Activated CD4-positive, alpha-beta T cell treated with anti-CD3 and anti-CD28 coated beads, Interleukin-2, amount 50 U/mL, for 4 hours (primary cell): ENCODE measurements around the gene TAF11L8.
"Not testable (repeated sequence)": the region's sequence is repeated elsewhere in the genome, so short reads cannot be mapped to it uniquely, and the experiment has no call there.

ENCODE experiments used
- DNase-seq, 2 experiments: peaks; one replicate each; pipeline ENCODE4 v3.0.0-alpha.2; 2020

TAF11L8 gene

DNA sequence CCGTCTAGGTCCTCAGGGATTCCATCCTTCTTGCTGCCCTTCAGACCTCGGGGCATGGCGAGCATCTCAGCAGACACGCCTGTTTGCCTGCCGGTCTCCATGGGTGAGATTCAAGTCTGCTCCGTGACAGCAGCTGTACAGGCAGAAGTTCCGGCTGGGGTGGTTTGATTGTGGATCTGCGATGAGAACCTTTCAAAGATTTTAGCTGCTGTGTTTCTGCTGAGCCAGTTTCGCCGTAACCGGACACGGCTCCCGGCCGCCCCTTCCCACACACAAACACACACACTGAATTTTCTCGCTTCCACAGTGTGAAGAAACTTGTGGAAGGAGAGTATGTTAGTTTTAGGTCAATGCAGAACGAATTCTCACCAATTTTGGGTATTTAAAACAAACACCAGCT, at the start of gene TAF11L8:
TSS of gene TAF11L8 (minus strand) at position 101 of the 400 bp plus-strand sequence.
- not testable (repeated sequence) for DNase-seq

DNA sequence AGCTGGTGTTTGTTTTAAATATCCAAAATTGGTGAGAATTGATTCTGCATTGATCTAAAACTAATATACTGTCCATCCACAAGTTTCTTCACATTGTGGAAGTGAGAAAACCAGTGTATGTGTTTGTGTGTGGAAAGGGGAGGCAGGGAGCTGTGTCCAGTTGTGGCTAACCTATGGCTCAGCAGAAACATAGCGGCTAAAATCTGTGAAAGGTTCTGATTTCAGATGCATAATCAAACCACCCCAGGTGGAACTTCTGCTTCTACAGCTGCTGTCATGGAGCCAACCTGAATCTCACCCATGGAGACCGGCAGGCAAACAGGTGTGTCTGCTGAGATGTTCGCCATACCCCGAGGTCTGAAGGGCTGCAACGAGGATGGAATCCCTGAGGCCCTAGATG, 43.4 kb upstream of the TAF11L8 start, which contains the start of gene TAF11L14:
TSS of gene TAF11L14 (plus strand) at position 301 of the 400 bp plus-strand sequence.
- DNase-seq, result no peak

DNA sequence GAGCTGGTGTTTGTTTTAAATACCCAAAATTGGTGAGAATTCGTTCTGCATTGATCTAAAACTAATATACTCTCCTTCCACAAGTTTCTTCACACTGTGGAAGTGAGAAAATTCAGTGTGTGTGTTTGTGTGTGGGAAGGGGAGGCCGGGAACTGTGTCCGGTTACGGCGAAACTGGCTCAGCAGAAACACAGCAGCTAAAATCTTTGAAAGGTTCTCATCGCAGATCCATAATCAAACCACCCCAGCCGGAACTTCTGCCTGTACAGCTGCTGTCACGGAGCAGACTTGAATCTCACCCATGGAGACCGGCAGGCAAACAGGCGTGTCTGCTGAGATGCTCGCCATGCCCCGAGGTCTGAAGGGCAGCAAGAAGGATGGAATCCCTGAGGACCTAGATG, 41.0 kb upstream of the TAF11L8 start, which contains the start of gene TAF11L13:
TSS of gene TAF11L13 (plus strand) at position 301 of the 400 bp plus-strand sequence.
- DNase-seq, result not testable (repeated sequence)

DNA sequence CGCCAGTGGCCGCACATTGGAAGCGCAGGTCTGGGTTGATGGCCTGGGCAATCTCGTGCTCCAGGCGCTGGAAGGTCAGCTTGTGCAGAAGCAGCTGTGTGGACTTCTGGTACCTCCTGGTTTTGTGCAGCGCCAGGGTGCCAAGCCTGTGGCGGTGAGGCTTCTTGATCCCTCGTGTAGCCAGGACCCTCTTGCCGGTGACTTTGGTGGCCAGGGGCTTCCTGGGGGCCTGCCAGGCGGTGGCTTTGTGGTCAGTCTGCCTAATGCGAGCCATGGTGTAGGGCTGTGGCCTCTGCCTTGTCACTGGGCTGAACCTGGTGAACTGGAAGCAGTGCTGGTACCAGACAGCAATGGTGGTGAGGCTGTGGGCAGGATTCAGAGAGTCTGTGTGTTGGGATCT, 34.9 kb upstream of the TAF11L8 start:
- no peak for DNase-seq

DNA sequence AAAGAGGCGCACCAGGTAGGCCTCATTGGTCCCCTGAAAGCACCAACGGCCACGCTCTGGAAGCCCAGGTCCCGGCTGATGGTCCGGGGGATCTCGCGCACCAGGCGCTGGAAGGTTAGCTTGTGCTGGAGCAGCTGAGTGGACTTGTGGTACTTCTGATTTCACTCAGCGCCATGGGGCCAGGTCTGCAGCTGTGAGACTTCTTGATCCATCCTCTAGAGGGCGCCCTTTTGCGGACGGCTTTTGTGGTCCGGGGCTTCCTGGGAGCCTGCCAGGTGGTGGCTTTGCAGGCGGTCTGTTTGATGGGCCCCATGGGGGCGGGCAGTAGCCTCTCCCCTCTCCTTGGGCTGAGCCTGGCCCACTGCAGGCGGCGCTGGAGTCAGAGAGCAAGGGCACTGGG, 29.9 kb upstream of the TAF11L8 start:
- DNase-seq, result no peak

DNA sequence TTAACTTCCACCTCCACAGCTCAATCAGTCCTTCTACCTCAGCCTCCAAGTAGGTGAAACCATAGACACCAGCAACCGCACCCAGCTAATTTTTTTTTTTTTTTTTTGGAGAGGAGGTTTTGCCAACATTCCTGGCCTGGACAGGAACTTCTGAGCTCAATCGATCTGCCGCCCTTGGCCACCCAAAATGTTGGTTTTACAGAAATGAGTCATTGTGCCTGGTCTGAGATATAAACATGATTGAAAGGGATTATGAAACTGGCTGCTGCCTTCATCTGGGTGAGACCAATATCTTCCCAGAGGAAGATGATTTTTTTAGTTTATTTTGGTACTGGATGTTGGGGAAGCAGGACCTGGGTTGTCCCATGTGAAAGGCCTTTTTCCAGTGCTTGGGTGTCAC, 28.6 kb upstream of the TAF11L8 start:
- no peak for DNase-seq

DNA sequence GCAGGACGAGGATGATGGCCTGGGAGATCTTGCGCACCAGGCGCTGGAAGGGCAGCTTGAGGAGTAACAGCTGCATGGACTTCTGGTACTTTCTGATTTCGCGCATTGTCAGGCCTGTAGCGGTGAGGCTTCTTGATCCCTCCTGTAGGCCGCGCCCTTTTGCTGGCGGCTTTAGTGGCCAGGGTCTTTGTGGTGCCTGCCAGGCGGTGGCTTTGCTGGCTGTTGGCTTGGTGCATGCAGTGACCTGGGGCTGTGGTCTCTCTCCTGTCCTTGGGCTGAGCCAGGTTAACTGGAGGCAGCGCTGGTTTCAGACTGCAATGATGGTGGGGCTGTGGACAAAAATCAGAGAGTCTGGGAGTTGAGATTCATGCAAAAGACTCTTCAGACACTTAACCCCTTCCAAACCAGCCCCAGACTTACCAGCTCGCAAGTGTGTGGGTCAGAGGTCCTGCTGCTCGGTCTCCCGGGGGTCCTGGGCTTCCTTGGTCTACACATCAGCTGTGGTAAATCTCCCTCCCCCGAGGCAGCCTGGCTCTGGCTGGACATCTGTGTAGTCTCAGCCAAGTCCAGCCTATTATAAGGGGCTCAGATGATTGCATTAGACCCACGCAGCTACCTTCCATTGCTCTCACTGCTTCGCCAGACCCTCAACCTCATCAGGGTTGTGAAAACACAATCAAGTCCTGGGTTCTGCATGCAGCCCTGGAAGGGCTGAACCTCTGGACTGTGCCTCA, 24.3 kb upstream of the TAF11L8 start:
- no peak for DNase-seq

DNA sequence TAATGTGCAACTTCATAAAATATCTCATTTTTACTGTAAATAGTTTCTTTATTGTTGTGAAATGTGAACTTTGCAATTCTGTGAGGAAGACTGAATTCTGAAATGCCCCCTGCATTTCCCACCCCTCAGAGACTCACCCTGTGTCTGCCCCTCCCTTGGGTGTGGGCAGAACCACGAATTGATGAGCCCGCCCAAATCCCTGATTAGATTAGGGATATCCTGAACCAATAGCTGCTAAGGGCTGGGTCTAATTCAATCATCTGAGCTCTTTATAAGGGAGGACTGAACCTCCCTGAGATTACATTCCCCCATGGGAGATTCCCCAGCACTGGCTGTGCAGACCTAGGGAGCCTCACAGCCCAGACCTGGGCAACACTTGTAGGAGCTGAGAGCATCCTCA, 19.3 kb upstream of the TAF11L8 start, which contains the start of gene TAF11L12:
TSS of gene TAF11L12 (plus strand) at position 301 of the 400 bp plus-strand sequence.
- DNase-seq, result not testable (repeated sequence)

DNA sequence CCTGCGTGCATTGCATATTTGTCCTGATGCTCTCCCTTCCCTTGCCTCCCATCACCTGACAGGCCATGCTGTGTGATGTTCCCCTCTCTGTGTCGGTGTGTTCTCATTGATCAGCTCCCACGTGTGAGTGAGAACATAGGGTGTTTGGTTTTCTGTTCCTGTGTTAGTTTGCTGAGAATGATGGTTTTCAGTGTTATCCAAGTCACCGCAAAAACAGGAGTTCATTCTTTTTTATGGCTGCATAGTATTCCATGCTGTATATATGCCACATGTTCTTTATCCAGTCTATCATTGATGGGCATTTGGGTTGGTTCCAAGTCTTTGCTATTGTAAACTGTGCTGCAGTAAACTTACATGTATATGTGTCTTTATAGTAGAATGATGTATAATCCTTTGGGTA, 16.7 kb upstream of the TAF11L8 start:
- not testable (repeated sequence) for DNase-seq

DNA sequence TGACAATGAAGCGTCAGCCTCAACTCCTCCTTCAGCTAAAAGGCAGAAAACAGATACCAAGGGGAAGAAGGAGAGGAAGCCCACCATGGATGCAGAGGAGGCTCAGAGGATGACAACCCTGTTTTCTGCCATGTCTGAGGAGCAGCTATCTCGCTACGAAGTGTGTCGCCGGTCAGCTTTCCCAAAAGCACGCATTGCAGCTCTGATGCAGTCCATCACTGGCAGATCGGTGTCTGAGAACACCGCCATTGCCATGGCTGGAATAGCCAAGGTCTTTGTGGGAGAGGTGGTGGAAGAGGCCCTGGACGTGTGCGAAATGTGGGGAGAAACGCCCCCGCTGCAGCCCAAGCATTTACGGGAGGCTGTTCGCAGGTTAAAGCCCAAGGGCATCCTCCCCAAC, 14.2 kb upstream of the TAF11L8 start:
- DNase-seq, result no peak

DNA sequence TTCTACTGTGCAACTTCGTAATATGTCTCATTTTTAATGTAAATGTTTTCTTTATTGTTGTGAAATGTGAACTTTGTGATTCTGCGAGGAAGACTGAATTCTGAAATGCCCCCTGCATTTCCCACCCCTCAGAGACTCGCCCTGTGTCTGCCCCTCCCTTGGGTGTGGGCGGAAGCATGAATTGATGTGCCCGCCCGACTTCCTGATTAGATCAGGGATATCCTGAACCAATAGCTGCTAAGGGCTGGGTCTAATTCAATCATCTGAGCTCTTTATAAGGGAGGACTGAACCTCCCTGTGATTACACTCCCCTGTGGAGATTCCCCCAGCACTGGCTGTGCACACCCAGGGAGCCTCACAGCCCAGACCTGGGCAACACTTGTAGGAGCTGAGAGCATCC, 13.1 kb upstream of the TAF11L8 start, which contains the start of gene TAF11L11:
TSS of gene TAF11L11 (plus strand) at position 304 of the 400 bp plus-strand sequence.
- not testable (repeated sequence) for DNase-seq

DNA sequence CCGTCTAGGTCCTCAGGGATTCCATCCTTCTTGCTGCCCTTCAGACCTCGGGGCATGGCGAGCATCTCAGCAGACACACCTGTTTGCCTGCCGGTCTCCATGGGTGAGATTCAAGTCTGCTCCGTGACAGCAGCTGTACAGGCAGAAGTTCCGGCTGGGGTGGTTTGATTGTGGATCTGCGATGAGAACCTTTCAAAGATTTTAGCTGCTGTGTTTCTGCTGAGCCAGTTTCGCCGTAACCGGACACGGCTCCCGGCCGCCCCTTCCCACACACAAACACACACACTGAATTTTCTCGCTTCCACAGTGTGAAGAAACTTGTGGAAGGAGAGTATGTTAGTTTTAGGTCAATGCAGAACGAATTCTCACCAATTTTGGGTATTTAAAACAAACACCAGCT, 7.0 kb upstream of the TAF11L8 start, which contains the start of gene TAF11L10:
TSS of gene TAF11L10 (minus strand) at position 101 of the 400 bp plus-strand sequence.
- DNase-seq, result not testable (repeated sequence)

DNA sequence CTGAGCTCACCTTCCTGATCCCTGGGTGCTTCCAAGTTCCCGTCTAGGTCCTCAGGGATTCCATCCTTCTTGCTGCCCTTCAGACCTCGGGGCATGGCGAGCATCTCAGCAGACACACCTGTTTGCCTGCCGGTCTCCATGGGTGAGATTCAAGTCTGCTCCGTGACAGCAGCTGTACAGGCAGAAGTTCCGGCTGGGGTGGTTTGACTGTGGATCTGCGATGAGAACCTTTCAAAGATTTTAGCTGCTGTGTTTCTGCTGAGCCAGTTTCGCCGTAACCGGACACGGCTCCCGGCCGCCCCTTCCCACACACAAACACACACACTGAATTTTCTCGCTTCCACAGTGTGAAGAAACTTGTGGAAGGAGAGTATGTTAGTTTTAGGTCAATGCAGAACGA, 3.5 kb upstream of the TAF11L8 start, which contains the start of gene TAF11L9:
TSS of gene TAF11L9 (minus strand) at position 140 of the 400 bp plus-strand sequence.
- not testable (repeated sequence) for DNase-seq

DNA sequence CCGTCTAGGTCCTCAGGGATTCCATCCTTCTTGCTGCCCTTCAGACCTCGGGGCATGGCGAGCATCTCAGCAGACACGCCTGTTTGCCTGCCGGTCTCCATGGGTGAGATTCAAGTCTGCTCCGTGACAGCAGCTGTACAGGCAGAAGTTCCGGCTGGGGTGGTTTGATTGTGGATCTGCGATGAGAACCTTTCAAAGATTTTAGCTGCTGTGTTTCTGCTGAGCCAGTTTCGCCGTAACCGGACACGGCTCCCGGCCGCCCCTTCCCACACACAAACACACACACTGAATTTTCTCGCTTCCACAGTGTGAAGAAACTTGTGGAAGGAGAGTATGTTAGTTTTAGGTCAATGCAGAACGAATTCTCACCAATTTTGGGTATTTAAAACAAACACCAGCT, 5.1 kb downstream of the TAF11L8 start, which contains the start of gene TAF11L7:
TSS of gene TAF11L7 (minus strand) at position 101 of the 400 bp plus-strand sequence.
- not testable (repeated sequence) for DNase-seq
